HG02943 (cell line): ENCODE results near the gene SLC1A7.
"Not testable (repeated sequence)": the region's sequence is repeated elsewhere in the genome, so short reads cannot be mapped to it uniquely, and the experiment has no call there.

Experiments
- ATAC-seq: cut with Tn5 transposase; IDR thresholded peaks from one replicate; pipeline ENCODE4 v1.9.1; 2021; ENCODE audit warnings: mild to moderate bottlenecking, low read depth, moderate library complexity; ENCODE audit not compliant: unreplicated experiment

The SLC1A7 gene

DNA sequence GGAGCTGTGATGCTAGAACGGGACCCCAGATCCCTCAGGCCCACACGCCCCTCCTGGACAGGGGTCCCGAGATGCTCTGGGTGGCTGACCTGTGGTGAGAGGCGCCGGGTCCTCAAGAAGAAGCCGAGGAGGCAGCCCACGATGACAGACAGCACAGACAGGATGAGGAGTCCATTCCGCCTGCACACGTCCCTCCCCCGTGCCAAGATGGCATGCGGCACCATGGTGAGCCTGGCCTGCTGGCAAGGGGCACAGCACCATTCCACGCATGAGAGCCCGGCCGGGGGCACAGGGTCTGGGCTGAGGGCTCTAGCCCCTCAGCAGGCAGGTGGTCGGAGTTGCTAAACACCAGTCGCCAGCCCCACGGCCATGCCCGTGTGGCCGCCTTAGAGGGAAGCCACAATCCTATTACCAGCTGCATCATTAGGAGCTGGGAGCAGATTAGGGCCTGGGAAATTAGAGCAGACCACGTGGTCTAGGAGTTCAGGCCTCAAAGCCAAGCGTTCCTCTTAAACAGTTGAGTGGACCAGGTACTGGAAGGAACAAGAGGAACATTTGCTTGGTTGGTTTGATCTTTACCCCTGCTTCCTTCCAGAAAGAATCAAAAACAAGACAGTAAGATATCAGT is at the start of gene SLC1A7:
Gene SLC1A7 (minus strand): TSS at position 413 of the 628 bp plus-strand sequence. CDS start 189 bp downstream, at position 224.
- no peak for ATAC-seq

DNA sequence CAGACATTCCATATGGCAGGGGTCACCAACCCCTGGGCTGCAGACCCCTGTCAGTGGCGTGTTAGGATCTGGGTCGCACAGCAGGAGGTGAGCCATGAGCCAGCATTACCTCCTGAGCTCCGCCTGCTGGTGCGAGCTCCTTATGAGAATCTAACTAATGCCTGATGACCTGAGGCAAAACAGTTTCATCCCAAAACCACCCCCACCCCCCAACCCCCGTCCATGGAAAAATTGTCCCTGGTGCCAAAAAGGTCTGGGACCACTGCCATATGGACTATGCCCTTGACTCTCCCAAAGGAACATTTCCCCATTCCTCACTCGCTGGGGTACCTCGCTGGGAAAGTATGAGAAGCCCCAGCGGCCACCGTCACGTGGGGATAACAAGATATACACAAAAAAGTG is 47.8 kb upstream of the SLC1A7 start:
- ATAC-seq = no peak

DNA sequence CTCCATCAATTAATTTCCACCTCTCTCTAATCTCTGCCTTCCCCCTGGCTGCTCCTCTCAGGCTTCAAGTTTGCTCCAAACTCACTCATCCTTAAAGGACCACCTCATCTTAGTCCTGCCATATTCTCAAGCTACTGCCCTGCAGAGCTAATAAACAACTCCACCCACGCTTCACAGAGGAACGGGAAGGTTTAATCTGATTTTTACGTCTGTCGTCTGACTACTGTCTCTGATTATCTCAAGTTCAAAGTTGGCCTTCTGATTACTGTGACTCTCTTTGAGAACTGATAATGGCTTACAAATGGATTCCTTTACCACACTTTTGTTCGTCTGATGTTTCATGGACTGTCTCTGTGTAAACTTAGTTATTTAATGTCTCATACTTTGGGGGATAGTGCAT is 46.6 kb upstream of the SLC1A7 start:
- no peak for ATAC-seq

DNA sequence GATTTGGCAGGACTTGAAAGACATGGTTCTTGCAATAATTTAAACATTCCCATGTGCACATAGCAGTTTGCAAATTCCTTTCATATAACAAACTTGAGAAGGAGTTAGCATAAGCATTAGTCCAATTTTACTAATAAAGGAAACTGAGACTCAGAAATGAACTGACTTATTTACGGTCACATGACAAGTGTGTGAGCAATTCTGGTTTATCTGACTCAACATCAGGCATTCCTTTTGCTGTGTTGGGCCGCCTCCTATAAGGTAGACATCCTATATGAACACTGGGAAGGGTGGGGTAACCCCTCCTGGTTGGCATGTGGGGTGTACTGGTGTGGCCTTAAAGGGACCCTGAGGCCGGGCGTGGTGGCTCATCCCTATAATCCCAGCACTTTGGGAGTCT is 45.7 kb upstream of the SLC1A7 start:
- ATAC-seq = no peak

DNA sequence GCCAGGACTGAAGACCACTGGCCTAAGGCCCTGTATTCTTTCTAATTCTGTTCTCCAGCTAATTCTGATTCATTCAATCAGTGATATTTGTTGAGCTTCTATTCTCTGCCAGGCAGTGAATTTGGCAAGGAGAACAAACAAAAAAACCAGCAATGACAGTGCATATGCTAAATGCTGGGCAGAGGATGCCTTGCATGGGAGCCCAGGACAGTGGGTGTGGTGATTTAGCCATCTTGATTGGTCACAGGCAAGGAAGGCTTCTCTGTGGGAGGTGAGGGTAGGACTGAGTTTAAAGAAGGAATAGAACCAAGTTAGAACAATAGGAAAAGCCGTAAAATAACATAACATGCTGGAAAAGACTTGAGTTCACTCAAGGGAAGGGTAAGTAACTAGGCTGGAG is 45.0 kb upstream of the SLC1A7 start:
- no peak for ATAC-seq

DNA sequence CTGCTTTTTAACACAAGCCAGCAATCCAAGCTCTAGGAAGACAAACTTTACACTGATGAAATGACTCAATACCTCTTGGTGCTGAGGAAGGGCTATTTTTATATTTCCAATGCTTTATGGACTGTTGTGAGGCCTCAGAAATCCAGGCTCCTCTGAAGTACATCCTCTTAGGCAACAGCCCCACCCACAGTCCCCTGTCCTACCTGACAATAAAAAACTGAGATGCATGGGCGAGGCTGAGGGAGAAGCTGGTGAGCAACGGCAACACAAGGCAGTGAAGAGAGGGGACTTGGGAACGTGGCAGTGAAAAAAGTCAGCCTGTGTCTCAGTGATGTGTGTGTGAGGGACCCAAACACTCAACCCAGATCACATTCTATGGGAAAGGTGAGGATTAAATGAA is 44.1 kb upstream of the SLC1A7 start:
- ATAC-seq = no peak

DNA sequence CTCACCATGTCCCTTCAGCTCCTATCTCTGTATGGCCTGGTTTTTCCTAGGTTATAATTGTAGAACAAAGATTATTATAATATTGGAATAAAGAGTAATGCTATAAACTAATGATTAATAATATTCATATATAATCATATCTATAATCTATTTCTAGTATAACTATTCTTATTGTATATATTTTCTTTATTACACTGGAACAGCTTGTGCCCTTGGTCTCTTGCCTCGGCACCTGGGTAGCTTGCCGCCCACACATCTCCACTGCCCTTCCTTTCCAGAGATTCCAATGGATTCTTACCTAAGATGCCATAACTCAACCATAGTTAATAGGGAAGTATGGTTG is 43.5 kb upstream of the SLC1A7 start:
- ATAC-seq = not testable (repeated sequence)

DNA sequence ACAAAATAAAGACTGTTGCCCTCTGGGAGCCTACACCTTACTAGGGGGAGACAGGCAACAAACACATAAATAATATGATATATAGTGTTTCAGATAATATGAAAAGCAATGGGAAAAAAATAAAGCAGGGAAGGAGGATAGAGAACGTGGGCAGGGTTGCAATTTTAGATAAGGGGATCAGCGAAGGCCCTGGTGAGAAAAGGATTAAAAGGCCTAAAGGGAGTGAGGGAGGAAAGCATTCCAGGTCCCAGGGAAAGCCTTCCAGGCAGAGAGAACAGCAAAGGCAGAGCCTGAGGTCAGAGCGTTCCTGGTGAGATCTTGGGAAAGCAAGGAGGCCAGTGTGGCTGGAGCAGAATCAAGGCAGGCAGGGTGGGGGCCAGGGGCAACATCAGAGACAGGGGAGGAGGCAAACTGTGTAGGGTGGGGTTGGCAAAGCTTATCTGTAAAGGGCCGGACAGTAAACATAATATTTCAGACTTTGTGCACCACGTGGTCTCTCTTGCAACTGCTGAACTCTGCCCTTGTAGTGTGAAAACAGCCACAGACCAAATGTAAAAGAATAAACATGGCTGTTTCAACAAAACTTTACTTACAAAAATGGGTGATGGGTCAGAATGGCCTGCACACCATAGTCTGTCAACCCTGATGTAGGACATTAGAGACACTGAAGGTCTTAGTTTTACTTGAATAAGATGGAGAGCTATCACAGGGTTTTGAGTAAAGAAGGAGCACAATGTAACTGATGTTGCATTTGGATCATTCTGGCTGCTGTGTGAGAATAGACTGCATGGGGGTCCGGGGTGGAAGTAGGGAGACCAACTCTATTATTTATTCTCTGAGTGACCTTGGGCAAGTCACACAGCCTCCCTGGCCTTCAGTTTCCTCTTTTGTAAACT is 40.9 kb upstream of the SLC1A7 start:
- no peak for ATAC-seq

DNA sequence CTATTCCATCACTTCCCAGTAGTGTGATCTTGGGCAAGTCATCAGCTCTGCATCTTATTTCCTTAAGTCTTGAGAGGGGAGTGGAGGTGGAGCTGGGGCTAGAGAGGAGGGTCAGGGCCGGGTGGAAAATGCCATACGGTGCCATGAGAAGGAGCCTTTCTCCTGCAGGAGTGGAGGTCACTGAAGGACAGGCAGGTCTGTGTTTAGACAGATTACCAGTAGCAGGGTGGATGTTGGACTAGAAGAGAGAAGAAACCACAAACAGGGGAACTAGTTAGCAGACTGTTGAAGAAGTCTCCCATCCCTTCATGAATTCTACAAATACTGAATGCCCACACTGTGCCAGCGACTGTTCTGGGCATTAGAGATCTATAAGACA is 40.3 kb upstream of the SLC1A7 start:
- ATAC-seq = no peak

DNA sequence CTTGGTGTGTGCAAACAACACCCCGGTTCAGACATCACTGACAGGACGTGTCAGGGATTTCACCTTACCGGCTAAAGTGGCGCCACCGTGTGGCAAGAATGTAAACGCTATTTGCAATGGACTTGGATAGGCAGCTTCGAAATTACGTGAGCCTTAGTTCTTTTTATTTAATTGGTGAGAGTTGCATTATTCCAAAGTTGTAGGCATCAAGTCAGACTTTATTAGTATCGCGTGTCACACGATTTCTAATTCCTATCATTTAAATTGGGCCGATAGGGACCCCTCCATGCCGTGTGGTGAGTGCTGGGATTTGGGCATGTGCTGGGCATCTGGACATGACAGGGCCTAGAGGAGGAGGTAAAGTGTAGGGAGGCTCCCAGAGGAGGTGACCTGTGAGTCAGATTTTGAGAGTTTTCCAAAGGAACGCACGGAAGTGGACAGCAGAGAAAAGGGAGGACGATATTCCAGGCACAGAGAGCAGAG is 39.7 kb upstream of the SLC1A7 start:
- no peak for ATAC-seq

DNA sequence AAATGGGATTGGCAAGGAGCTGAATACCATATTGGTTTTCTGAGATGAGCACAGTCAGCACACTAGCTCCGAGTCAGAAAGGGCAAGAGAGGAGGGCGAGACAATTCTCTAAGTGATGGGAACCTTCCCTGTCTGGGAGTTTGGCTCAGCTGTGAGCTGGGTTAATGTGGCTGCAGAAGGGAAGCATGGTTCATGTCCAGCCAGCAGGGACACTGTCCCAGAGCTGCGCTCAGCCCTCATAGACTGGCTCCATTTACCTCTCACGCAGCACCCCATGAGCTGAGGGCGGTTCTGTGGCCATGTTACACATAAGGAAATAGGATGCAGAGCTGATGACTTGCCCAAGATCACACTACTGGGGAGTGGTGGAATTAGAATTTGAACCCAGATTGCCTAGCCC is 38.5 kb upstream of the SLC1A7 start:
- ATAC-seq = no peak

DNA sequence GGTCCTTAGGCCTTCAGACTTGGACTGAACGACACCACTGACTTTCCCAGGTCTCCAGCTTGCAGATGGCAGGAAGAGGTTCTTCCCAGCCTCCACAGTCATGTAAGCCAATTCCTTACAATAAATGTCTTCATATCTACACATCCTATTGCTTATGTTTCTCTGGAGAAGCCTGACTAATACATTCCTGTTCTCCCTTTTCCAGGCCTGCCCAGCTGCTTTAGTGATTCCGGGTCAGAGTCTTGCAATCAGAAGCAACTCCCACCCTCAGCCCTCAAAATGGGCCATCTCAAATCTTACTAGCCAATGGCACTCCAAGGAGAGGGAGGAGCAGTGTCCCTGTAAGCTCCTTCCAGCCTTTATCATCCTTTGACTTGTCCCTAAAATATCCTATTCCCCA is 37.8 kb upstream of the SLC1A7 start:
- ATAC-seq = no peak

DNA sequence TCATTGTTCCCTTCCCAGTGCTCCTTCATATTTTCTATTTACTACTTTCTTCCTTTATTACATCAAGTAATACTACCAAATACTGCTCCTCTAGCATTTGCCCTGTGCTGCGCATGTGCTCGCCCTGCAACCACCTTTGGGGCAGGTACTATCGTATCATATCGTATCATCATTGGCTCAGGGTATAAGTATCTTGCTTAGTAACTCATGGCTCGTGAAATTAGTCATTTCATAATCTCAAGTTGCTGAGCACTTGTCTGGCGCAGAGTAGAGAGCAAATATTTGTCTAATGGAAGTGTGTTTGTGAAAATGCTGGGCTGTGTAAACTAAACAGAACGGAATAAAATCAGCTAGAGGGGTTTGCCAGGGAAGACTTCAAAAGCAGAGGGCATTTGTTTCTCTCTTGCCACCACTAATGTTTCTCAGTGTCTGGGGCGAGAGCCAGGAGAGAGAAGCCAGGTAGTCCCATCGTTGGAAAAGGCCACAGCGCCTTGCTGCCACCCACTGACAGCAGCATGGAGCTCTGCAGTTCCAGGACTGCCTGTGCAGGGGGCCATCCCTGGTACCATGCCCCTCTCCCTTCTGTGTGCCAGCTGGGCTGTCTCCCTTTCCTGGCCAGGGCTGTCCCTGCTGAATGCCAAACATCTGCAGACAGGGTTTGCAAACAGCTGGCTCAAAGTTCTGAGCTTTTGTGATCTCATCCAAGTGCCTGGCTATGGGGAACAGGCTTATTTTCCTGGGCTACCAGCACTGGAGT is 34.2 kb upstream of the SLC1A7 start:
- no peak for ATAC-seq

DNA sequence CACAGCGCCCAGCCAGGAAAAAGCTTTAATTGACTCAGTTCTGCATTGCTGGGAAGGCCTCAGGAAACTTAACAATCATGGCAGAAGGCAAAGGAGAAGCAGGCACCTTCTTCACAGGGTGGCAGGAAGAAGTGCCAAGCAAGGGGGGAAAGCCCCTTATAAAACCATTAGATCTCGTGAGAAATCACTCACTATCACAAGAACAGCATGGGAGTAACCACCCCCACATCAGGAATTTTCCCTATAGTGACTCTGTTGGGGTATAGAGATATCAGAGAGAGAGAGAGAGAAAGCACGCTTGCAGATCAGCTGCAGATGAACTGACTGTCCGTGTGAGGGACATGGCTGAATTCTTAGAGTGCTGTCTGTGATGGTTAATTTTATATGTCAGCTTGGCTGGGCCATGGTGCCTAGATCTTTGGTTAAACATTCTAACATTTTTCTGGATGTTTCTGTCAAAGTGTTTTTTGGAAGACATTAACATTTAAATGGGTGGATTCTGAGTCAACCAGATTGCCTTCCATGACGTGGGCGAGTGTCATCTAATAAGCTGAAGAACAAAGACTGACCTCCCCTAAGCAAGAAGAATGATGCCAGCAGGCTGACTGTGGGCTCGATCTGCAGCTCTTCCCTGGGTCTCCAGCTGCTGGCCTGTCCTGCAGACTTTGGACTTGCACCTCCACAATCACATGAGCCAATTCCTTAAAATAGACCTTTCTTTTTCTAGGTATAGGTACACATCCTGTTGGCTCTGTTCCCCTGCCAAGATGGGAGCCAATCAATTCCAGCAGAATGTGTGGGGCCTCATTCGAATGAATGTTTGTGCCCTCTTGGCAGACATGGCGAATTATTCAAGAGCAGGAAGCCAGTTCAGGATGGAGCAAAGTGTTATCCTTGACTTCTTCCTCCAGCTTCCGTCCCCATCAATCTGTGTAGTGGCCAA is 32.8 kb upstream of the SLC1A7 start:
- ATAC-seq = no peak

DNA sequence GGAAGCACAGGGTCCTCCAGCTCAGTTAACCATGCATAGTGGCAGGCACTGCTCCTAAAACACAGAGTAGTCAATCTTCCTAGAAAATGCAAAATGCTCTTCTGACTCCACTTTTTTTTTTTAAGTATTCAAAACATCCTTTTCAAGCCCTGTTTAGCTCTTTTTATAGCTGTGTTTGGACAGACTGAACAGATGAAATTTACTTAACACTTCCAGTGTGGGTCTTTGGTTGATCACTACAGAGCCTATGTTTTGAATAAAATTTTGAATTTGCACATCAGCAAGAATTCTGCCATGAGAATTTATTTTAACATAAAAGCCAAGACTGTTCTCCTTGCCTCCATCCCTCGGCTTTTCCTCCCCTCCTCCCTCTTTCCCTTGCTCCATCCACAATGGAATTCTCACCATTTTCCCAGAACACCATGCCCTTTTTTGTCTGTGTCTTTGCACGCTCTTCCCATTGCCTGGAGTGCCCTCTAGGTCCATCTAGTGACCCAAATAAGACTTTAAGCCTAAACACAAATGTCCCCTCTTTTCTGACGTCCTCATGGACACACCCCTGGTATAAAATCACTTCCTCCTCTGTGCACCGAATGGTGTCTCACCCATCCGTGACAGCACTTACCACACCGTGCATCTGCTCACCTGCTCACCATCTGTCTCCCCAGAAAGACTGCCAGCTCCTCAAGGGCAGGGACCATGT is 30.1 kb upstream of the SLC1A7 start:
- ATAC-seq = no peak

DNA sequence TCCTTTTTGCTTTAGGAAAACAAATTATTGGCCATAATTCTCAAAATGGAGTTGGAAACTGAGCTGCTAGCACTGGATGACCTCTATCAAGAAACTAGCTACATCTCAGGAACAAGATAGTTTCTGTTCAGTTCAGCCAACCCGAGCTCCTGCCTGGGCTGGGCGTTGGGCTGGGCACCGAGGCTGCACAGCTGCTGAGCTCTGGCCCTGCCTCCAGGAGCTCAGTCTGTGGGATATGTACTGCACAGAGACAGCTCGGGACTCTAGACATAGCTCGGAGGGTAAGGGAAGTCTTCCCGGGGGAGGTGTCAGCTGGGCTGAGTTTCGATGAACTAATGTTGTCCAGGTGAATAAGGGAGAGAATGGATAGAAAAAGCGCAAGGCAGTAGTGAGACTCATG is 24.5 kb upstream of the SLC1A7 start:
- ATAC-seq = no peak

DNA sequence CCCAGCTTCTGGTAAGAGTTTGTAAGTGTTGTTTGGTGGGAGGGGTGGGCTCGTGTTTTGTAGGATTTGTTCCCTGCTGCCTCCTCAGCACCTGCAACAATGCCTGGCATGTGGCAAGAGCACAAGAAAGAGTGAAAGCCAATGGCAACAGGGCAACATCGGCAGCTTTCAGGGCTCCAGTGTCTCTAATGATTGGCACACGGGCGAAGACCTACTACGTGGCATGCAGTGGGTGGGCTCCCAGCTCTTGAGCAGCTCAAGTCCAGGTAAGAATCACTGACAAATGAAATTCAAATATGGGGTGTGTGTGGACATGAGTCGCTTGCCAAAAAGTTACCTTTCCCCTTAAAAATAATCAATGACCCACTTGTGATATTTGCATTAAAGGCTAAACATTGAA is 23.9 kb upstream of the SLC1A7 start:
- ATAC-seq = no peak

DNA sequence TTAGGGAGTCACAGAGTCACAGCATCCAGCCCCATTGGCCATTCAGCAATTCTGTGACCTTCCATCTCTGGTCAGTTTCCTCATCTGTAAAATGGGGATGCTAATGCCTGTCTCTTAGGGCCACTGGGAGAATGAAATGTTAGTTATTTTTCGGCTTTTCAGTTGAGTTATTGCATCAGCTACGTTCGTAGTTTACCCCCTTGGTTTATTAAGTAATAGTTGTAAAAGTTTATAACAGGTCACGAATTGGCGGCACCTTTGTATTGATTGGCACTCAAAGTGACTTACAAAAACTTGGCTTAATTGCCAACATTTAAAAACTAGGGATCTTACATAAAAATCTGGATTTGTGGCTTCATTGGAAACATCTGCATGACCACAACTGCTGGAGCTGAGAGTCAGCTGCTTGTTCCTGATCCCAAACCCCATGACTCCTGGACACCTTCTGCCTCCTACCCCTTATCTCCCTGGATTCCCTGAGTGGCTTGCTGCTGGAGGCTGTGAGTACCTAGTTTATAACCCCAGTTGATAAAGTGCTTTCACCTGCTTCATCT is 23.0 kb upstream of the SLC1A7 start:
- ATAC-seq = no peak

DNA sequence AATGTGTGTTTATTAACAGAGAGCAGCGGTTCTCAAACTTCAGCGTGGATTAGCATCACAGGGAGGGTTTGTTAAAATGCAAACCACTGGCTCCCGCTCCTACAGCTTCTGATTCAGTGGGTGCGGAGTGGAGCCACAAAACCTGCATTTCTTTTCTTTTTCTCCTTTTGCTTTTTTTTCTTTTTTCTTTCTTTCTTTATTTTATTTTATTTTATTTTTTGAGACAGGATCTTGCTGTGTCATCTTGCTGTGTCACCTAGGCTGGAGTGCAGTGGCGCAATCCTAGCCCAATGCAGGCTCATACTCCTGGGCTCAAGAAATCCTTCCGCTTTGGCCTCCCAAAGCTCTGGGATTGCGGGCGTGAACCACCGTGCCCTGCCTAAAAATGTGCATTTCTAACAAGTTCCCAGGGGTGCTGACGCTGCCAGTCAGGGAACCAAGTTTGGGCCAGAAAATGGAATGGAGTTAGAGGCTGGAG is 20.9 kb upstream of the SLC1A7 start:
- no peak for ATAC-seq
